ENCODE results near the gene CDK14. TPM values are rescaled to one million over a fixed set of nuclear protein-coding genes. Genes with fewer than 3 reads are reported as not detected.

CDK14 gene
- total and polyA plus RNA-seq, 4 donors = 4.2 to 12.4 (median 7.4) TPM

DNA sequence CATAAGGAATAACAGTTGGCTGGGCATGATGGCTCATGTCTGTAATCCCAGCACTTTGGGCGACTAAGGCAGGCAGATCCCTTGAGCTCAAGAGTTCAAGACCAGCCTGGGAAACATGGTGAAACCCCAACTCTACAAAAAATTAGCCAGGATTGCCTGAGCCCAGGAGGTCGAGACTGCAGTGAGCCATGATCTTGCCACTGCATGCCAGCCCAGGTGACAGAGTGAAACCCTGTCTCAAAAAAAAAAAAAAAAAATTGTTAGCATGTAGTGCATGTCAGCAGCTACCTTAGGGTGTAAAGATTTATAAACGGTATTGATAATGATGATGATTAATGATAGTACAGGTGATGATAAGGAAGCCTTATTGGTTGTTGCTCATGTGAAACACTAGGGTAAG, 336.9 kb downstream of the CDK14 start:
- no peak overlapping the region for H3K27ac ChIP-seq (ENCODE audit: low read depth in 1 of 2, low read length in 2 of 2)
- TF ChIP-seq SP1 (IDR thresholded peaks at IDR 0.05) (no peak), RXRA (IDR thresholded peaks at IDR 0.05) (no peak)

DNA sequence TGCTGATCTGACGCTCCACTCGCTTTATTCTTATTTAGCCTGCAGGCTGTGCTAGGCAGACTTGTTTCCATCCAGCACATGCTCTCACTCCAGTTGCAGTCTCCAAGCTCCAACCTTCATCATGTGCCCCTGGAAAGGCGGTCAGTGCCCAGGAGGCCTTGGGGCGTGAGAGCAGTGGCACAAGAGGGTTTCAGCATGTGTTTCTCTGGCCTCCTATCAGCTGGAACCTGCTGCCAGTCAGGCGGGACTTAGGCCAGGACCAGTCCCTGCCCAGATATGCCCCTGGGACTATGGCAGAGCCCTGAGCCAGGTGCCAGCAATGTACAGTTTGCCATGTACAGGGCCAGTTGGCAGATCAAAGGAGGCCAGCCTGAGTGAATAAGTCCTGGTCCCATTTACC, 337.9 kb downstream of the CDK14 start:
- Histone ChIP-seq H3K9me3 (ENCODE audit: control insufficient read depth in 4 of 4, low read length in 3 of 4) (no peaks in the 10 kb centered on the region), H3K27ac (ENCODE audit: low read depth in 1 of 2, low read length in 2 of 2) (no peak overlapping the region), H3K4me3 (ENCODE audit: low read depth in 1 of 3, low read length in 3 of 3) (no peak overlapping the region), H3K4me1 (ENCODE audit: control insufficient read depth in 4 of 4, insufficient read depth in 4 of 4, low read length in 3 of 4) (no peaks in the 10 kb centered on the region), H3K9ac (ENCODE audit: low read depth in 1 of 2, low read length in 2 of 2) (no peak overlapping the region), H3K27me3 (ENCODE audit: control insufficient read depth in 4 of 4, insufficient read depth in 4 of 4, low read length in 3 of 4) (no peaks in the 10 kb centered on the region), H3K36me3 (ENCODE audit: control insufficient read depth in 4 of 4, insufficient read depth in 3 of 4, low read depth in 1 of 4, low read length in 3 of 4) (no peaks in the 10 kb centered on the region)
- no peak for DNase-seq (ENCODE audit: low spot score)
- 97% methylated on average over 5 of the region's 5 CpGs for WGBS
- TF ChIP-seq, protein P1, sequence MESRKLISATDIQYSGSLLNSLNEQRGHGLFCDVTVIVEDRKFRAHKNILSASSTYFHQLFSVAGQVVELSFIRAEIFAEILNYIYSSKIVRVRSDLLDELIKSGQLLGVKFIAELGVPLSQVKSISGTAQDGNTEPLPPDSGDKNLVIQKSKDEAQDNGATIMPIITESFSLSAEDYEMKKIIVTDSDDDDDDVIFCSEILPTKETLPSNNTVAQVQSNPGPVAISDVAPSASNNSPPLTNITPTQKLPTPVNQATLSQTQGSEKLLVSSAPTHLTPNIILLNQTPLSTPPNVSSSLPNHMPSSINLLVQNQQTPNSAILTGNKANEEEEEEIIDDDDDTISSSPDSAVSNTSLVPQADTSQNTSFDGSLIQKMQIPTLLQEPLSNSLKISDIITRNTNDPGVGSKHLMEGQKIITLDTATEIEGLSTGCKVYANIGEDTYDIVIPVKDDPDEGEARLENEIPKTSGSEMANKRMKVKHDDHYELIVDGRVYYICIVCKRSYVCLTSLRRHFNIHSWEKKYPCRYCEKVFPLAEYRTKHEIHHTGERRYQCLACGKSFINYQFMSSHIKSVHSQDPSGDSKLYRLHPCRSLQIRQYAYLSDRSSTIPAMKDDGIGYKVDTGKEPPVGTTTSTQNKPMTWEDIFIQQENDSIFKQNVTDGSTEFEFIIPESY (IDR thresholded peaks at IDR 0.05) = no peak
- TF ChIP-seq TAF1 (conservative IDR thresholded peaks at IDR 0.05) (no peak), NR2F2 (IDR thresholded peaks at IDR 0.05) (no peak), GABPA (IDR thresholded peaks at IDR 0.05 in 1 of 2, conservative IDR thresholded peaks at IDR 0.05 in 1 of 2) (no peak), HNF4A (conservative IDR thresholded peaks at IDR 0.05) (no peak), HNF4G (IDR thresholded peaks at IDR 0.05) (no peak), YY1 (IDR thresholded peaks at IDR 0.05) (no peak), JUND (IDR thresholded peaks at IDR 0.05) (no peak), RXRA (IDR thresholded peaks at IDR 0.05) (no peak), SP1 (IDR thresholded peaks at IDR 0.05) (no peak), EGR1 (IDR thresholded peaks at IDR 0.05; ENCODE audit: low read depth in 2 of 2) (no peak), RAD21 (IDR thresholded peaks at IDR 0.05) (no peak), FOXA2 (IDR thresholded peaks at IDR 0.05) (no peak)
- TF ChIP-seq, protein P2, sequence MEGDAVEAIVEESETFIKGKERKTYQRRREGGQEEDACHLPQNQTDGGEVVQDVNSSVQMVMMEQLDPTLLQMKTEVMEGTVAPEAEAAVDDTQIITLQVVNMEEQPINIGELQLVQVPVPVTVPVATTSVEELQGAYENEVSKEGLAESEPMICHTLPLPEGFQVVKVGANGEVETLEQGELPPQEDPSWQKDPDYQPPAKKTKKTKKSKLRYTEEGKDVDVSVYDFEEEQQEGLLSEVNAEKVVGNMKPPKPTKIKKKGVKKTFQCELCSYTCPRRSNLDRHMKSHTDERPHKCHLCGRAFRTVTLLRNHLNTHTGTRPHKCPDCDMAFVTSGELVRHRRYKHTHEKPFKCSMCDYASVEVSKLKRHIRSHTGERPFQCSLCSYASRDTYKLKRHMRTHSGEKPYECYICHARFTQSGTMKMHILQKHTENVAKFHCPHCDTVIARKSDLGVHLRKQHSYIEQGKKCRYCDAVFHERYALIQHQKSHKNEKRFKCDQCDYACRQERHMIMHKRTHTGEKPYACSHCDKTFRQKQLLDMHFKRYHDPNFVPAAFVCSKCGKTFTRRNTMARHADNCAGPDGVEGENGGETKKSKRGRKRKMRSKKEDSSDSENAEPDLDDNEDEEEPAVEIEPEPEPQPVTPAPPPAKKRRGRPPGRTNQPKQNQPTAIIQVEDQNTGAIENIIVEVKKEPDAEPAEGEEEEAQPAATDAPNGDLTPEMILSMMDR (IDR thresholded peaks at IDR 0.05; ENCODE audit: low read depth, low read length, missing input control) = no peak
- TF ChIP-seq, protein P3, sequence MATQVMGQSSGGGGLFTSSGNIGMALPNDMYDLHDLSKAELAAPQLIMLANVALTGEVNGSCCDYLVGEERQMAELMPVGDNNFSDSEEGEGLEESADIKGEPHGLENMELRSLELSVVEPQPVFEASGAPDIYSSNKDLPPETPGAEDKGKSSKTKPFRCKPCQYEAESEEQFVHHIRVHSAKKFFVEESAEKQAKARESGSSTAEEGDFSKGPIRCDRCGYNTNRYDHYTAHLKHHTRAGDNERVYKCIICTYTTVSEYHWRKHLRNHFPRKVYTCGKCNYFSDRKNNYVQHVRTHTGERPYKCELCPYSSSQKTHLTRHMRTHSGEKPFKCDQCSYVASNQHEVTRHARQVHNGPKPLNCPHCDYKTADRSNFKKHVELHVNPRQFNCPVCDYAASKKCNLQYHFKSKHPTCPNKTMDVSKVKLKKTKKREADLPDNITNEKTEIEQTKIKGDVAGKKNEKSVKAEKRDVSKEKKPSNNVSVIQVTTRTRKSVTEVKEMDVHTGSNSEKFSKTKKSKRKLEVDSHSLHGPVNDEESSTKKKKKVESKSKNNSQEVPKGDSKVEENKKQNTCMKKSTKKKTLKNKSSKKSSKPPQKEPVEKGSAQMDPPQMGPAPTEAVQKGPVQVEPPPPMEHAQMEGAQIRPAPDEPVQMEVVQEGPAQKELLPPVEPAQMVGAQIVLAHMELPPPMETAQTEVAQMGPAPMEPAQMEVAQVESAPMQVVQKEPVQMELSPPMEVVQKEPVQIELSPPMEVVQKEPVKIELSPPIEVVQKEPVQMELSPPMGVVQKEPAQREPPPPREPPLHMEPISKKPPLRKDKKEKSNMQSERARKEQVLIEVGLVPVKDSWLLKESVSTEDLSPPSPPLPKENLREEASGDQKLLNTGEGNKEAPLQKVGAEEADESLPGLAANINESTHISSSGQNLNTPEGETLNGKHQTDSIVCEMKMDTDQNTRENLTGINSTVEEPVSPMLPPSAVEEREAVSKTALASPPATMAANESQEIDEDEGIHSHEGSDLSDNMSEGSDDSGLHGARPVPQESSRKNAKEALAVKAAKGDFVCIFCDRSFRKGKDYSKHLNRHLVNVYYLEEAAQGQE (IDR thresholded peaks at IDR 0.05) = no peak
- TF ChIP-seq, protein P4, sequence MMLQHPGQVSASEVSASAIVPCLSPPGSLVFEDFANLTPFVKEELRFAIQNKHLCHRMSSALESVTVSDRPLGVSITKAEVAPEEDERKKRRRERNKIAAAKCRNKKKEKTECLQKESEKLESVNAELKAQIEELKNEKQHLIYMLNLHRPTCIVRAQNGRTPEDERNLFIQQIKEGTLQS (IDR thresholded peaks at IDR 0.05) = no peak

More for the DNA sequence above, 336.9 kb downstream of the CDK14 start:
- no peaks in the 10 kb centered on the region for H3K4me1 ChIP-seq (ENCODE audit: control insufficient read depth in 4 of 4, insufficient read depth in 4 of 4, low read length in 3 of 4)
- no peak for DNase-seq (ENCODE audit: low spot score)
- H3K4me3 ChIP-seq (ENCODE audit: low read depth in 1 of 3, low read length in 3 of 3) = no peak overlapping the region
- no peak overlapping the region for H3K9ac ChIP-seq (ENCODE audit: low read depth in 1 of 2, low read length in 2 of 2)
- H3K36me3 ChIP-seq (ENCODE audit: control insufficient read depth in 4 of 4, insufficient read depth in 3 of 4, low read depth in 1 of 4, low read length in 3 of 4) = no peaks in the 10 kb centered on the region
- no peaks in the 10 kb centered on the region for H3K27me3 ChIP-seq (ENCODE audit: control insufficient read depth in 4 of 4, insufficient read depth in 4 of 4, low read length in 3 of 4)
- WGBS = 94% methylated on average over 3 of the region's 3 CpGs
- no peaks in the 10 kb centered on the region for H3K9me3 ChIP-seq (ENCODE audit: control insufficient read depth in 4 of 4, low read length in 3 of 4)
